Left lung (tissue), 10 donors: ENCODE results near the gene TTC17. TPM values are rescaled to one million over a fixed set of nuclear protein-coding genes. Genes with fewer than 3 reads are reported as not detected.
A peak's percentile ranks its signal among the peaks of the same experiment; 100 is the strongest.
"Not testable (repeated sequence)": the region's sequence is repeated elsewhere in the genome, so short reads cannot be mapped to it uniquely, and the experiment has no call there.

Experiments used
- ATAC-seq: fragments of 200-7000 bp; cut with Tn5 transposase; one replicate; pipeline ENCODE4 v1.9.1; 2020; ENCODE audit warnings: moderate library complexity
- DNase-seq, 4 donors: peaks; one replicate each; pipeline ENCODE4 v3.0.0-alpha.2; 2013 to 2020
- H3K27ac ChIP-seq, 2 donors: fragments of 200-600 bp; sonication (generic) in 1 of 2; one replicate each; pipeline versions ENCODE4 v1.5.0 to v1.8.0; 2020 to 2021
- H3K27me3 ChIP-seq, 2 donors: fragments of 200-600 bp; sonication (generic) in 1 of 2; one replicate each; pipeline versions ENCODE4 v1.5.0 to v1.8.0; 2020 to 2021
- H3K36me3 ChIP-seq, 2 donors: fragments of 200-600 bp; sonication (generic) in 1 of 2; one replicate each; pipeline versions ENCODE4 v1.5.0 to v1.8.0; 2020 to 2021
- H3K4me1 ChIP-seq, 2 donors: fragments of 200-600 bp; one replicate each; pipeline ENCODE4 v1.8.0; 2021
- H3K4me3 ChIP-seq, 2 donors: fragments of 200-600 bp; sonication (generic) in 1 of 2; one replicate each; pipeline versions ENCODE4 v1.5.0 to v1.8.0; 2020 to 2021; ENCODE audit warnings: mild to moderate bottlenecking in 1 of 2
- H3K9me3 ChIP-seq, 2 donors: fragments of 200-600 bp; sonication (generic) in 1 of 2; one replicate each; pipeline versions ENCODE4 v1.5.0 to v1.8.0; 2020 to 2021
- CTCF ChIP-seq, 2 donors: fragments of 200-600 bp; sonication (generic) in 1 of 2; IDR thresholded peaks; one replicate each; pipeline versions ENCODE4 v1.5.0 to v1.8.0; 2021; ENCODE audit warnings: antibody characterized with exemption in 2 of 2
- intact Hi-C, 2 donors: fragments of 100-400 bp; cut with DNase I; formaldehyde crosslinking; loops; one replicate each; pipeline versions ENCODE4 v1.11.2 to v1.14.2; 2022
- polyA plus RNA-seq, 6 donors: library from polyadenylated mRNA; unstranded; fragments of 120-200 nt; gene quantifications; one replicate each; pipeline ENCODE4 v1.2.1, GENCODE V29; 2013; ENCODE audit not compliant: insufficient read length in 6 of 6
- total RNA-seq, 2 donors: library from RNA; stranded (reverse); fragmentation: NEBNext Ultra II Directional; extraction: Animal tissue kit (Norgen Biotek cat#: 25700); gene quantifications; one replicate each; pipeline ENCODE4 v1.2.1, GENCODE V29; 2021
- donor health status: DM: no; HTN: yes; CAD: no.
- donor health status: DM: no; HTN: no; CAD: no.

Gene TTC17
- total and polyA plus RNA-seq, 8 donors: 71.3 to 216 (median 169) TPM

DNA sequence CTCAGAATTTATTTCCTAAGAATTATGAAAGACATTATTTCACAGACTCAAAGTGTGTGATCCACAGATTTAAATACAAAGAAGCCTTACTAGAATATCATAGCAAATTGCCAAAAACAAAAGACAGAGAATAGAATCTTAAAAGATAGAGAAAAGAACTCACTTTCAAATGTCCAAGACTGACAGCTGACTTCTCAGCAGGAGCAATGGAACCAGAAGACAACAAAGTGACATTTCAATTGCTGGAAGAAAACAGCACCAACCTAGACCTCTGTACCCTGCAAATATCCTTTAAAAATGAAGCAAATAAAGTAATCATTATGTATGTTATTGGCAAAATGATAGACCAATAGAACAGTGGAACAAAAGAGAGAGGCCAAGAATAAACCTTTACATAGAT is 109.2 kb downstream of the TTC17 start:
- no peaks in the 10 kb centered on the region for H3K27me3 ChIP-seq
- intact Hi-C loops: no loop called here
- H3K4me1 ChIP-seq: no peaks in the 10 kb centered on the region
- DNase-seq (no peak), ATAC-seq (no peak)
- peaks cover 0 to 55% of the 10 kb centered on the region in 2 donors for H3K36me3 ChIP-seq
- no peak for TF ChIP-seq CTCF (IDR thresholded peaks at IDR 0.05)
- H3K27ac ChIP-seq: no peak overlapping the region
- no peak overlapping the region for H3K4me3 ChIP-seq
- H3K9me3 ChIP-seq: peaks cover 0 to 23% of the 10 kb centered on the region in 2 donors

GRCh38 chr11:43477491-43477890 is 118.8 kb downstream of the TTC17 start:
- H3K27ac ChIP-seq, DNase-seq, H3K27me3 ChIP-seq, H3K4me3 ChIP-seq, intact Hi-C loops, H3K4me1 ChIP-seq, ATAC-seq, H3K36me3 ChIP-seq: not testable (repeated sequence)
- H3K9me3 ChIP-seq: peaks cover 0 to 49% of the 10 kb centered on the region in 2 donors

- intact Hi-C loops: no loop called here
- no peak overlapping the region for H3K27ac ChIP-seq
- DNase-seq (no peak), ATAC-seq (no peak)
- H3K4me1 ChIP-seq: no peaks in the 10 kb centered on the region
- no peak for TF ChIP-seq CTCF (IDR thresholded peaks at IDR 0.05)
- no peak overlapping the region for H3K4me3 ChIP-seq
- peaks cover 0 to 3% of the 10 kb centered on the region in 2 donors for H3K9me3 ChIP-seq
- H3K27me3 ChIP-seq: no peaks in the 10 kb centered on the region
- peaks cover 0 to 26% of the 10 kb centered on the region in 2 donors for H3K36me3 ChIP-seq
Observed at GRCh38 chr11:43486141-43486540, 127.4 kb downstream of the TTC17 start.

DNA sequence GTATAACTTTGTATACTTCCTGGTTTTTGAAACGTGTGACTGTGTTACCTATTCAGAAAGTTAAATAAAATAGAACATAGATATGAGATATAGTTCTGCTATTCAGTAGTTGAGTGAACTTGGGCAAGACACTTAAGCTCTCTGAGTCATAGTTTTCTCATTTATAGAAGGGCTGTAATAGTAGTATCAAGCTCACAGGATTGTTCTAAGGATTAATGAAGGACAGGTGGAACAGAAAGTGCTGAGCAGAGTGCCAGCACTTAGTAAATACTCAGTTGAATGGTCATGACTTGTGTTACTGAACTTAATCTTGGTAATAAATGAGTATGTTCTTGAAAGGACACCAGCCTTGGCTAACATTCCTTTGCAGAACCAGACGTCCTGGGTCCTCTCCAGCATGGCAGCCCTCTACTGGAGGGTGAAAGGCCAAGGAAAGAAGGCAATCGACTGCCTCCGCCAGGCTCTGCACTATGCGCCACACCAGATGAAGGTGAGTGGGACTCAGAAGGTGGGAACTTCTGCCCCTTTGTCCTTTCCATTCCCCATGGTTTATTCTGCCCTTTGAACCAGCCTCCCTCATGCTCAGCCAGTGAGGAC is 131.2 kb downstream of the TTC17 start:
- H3K9me3 ChIP-seq: no peaks in the 10 kb centered on the region
- H3K36me3 ChIP-seq: peaks cover 0 to 61% of the 10 kb centered on the region in 2 donors
- intact Hi-C loops: no loop called here
- no peak for TF ChIP-seq CTCF (IDR thresholded peaks at IDR 0.05)
- DNase-seq (no peak), ATAC-seq (peak; percentile 72)
- H3K4me1 ChIP-seq: no peaks in the 10 kb centered on the region
- H3K4me3 ChIP-seq: no peak overlapping the region
- H3K27me3 ChIP-seq: no peaks in the 10 kb centered on the region
- no peak overlapping the region for H3K27ac ChIP-seq

- Histone ChIP-seq H3K27me3 (no peaks in the 10 kb centered on the region), H3K36me3 (peaks cover 0 to 64% of the 10 kb centered on the region in 2 donors), H3K4me1 (no peaks in the 10 kb centered on the region), H3K9me3 (no peaks in the 10 kb centered on the region), H3K4me3 (no peak overlapping the region), H3K27ac (no peak overlapping the region)
- no peak for DNase-seq
- no peak for ATAC-seq
- no peak for TF ChIP-seq CTCF (IDR thresholded peaks at IDR 0.05)
- intact Hi-C loops: no loop called here
Observed at GRCh38 chr11:43492701-43493100, 134.0 kb downstream of the TTC17 start.

DNA sequence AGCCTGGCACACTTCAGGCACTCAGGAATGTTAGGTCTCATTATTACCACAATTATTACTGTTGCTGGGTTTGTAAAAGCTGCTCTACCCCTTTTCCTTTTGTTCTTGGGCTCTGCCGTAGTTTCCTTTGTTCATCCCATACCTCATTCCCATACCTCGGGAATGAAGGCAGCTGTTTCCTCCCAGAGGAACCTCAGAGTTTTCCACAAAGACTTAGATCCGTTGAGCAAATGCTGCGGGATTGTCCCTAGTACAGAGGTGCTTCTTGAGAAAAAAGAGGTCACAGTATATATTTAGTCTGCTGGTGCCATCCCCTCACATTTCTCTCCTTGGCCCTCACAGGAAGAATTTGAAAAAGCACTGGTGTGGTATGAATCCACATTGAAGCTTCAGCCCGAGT is 134.7 kb downstream of the TTC17 start:
- TF ChIP-seq CTCF (IDR thresholded peaks at IDR 0.05): no peak
- Histone ChIP-seq H3K27me3 (no peaks in the 10 kb centered on the region), H3K27ac (no peak overlapping the region), H3K36me3 (peaks cover 0 to 63% of the 10 kb centered on the region in 2 donors), H3K4me3 (no peak overlapping the region), H3K4me1 (no peaks in the 10 kb centered on the region), H3K9me3 (no peaks in the 10 kb centered on the region)
- ATAC-seq (no peak), DNase-seq (no peak)
- intact Hi-C loops: no loop called here
